Mucosa of stomach (tissue), 1 donor: ENCODE results near the gene CARF.
"Not testable (repeated sequence)": the region's sequence is repeated elsewhere in the genome, so short reads cannot be mapped to it uniquely, and the experiment has no call there.

Source experiments
- H3K27me3 ChIP-seq: one replicate; pipeline ENCODE4 v1.7.0; 2013; ENCODE audit warnings: mild to moderate bottlenecking, low read length; ENCODE audit not compliant: control insufficient read depth, insufficient read depth
- H3K36me3 ChIP-seq: one replicate; pipeline ENCODE4 v1.7.0; 2013; ENCODE audit warnings: low read length; ENCODE audit not compliant: control insufficient read depth, insufficient read depth
- H3K4me1 ChIP-seq: one replicate; pipeline ENCODE4 v1.7.0; 2013; ENCODE audit warnings: mild to moderate bottlenecking, low read length; ENCODE audit not compliant: control insufficient read depth, insufficient read depth
- H3K4me3 ChIP-seq: one replicate; pipeline ENCODE4 v1.7.0; 2013; ENCODE audit warnings: low read length
- H3K9ac ChIP-seq: one replicate; pipeline ENCODE4 v1.7.0; 2013; ENCODE audit warnings: mild to moderate bottlenecking, low read length, moderate library complexity
- H3K9me3 ChIP-seq: one replicate; pipeline ENCODE4 v1.7.0; 2013; ENCODE audit warnings: mild to moderate bottlenecking, low read length, moderate library complexity; ENCODE audit not compliant: control insufficient read depth
- donor health status: Pancreatic carcinoma.

The CARF gene, protein sequence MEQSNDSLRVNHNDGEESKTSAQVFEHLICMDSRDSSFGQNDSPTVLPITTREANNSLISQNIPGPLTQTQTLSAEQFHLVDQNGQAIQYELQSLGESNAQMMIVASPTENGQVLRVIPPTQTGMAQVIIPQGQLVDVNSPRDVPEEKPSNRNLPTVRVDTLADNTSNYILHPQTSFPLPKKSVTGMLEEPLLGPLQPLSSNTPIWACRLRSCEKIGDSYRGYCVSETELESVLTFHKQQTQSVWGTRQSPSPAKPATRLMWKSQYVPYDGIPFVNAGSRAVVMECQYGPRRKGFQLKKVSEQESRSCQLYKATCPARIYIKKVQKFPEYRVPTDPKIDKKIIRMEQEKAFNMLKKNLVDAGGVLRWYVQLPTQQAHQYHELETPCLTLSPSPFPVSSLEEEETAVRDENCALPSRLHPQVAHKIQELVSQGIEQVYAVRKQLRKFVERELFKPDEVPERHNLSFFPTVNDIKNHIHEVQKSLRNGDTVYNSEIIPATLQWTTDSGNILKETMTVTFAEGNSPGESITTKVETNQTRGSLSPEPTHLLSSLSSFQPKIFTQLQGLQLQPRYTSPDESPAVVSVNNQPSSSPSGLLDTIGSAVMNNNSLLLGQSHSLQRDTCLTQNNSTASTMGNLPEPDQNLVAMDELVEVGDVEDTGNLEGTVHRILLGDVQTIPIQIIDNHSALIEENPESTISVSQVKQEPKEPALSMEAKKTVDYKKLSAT

DNA sequence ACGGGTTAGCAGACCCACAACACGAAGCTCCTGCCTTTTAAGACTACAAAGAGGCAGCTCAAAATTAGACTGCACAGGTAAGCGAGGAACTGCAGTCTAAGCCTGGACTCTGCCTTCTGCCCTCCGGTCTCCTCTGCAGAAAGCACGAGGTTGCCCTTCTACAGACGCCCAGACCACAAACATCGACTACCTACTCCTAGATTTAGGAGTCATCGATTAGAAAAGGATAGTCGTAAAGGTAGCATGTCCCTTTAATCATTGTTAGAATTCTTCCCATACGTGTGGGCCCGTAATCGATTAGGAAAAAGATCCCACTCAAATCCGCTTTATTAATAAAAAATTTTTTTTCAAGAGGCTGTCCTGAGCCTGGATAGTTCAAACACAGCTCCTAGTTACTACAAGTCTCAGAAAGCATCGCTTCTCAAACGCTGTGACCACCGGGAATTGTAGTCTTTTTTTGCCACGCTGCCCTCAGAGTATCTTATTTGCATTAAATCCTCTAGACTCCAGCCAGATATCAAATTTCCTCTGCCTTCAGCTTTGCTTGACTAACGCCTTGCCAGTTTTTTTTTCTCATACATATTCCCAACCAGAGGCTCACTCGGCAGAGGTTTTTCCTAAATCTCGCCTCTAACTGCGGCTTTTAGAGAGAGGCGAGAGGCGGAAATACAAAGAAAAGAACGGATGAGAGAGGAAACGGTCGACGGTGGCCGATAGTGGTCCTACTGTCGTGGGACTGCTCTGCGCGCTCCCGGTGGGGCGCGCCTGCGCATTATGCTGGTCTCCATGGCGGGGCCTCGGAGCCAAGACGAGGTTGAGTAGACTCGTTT, at the start of gene CARF, which contains the start of gene WDR12:
Gene CARF, plus strand, starts transcription at position 764 of the 830 bp plus-strand sequence. CDS start 29,628 bp downstream, outside the sequence.
Gene WDR12, minus strand, starts transcription at position 162 of the 830 bp plus-strand sequence. CDS start 197 bp downstream, outside the sequence.
- Histone ChIP-seq H3K36me3 (no peaks in the 10 kb centered on the region), H3K9me3 (no peaks in the 10 kb centered on the region), H3K4me1 (no peaks in the 10 kb centered on the region), H3K9ac (peak within 1 kb of the TSS; percentile 70), H3K27me3 (no peaks in the 10 kb centered on the region), H3K4me3 (peak within 1 kb of the TSS; percentile 70)

DNA sequence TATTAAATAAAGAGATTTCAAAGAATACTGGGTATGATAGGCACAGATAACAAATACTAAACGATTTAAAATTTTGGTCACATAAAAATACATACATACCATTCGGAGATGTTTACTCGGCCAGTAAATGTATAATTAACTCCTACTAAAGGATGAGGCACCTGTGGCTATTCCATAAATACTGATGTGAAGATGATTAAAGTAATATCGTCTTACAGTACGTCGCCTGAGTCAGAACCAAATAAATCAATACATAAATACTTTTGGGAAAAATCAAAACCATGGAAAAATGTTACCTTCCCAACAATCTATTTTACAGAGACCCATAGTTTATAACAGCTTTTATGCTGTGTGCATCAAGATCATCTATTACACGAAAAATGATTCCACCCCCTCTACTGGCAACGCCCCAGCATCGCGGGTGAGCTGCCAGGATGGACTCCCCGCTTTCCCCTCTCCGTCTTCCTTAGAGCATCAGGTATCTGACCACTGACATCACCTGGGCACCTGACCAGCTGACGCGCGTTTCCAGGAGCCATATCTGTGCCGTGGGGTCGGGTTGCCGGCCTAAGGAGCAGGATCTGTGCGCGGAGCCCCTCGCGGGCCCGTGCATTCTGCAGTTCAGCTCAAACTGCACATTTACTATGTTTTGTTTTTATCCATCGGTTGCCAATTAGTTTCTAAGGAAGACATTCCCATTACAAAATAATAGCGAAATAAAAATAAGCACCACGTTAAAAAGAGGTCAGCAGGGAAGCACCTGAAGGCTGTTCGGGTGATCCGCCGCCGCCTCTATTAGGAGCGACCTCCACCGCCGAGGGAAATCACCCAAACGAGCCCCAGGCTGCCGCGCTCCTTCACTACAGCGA, 41.4 kb upstream of the CARF start:
- H3K27me3 ChIP-seq = no peaks in the 10 kb centered on the region
- peak overlapping the region; percentile 80 for H3K9ac ChIP-seq
- no peaks in the 10 kb centered on the region for H3K4me1 ChIP-seq
- H3K9me3 ChIP-seq = no peaks in the 10 kb centered on the region
- H3K4me3 ChIP-seq = peak overlapping the region; percentile 87
- H3K36me3 ChIP-seq = no peaks in the 10 kb centered on the region

DNA sequence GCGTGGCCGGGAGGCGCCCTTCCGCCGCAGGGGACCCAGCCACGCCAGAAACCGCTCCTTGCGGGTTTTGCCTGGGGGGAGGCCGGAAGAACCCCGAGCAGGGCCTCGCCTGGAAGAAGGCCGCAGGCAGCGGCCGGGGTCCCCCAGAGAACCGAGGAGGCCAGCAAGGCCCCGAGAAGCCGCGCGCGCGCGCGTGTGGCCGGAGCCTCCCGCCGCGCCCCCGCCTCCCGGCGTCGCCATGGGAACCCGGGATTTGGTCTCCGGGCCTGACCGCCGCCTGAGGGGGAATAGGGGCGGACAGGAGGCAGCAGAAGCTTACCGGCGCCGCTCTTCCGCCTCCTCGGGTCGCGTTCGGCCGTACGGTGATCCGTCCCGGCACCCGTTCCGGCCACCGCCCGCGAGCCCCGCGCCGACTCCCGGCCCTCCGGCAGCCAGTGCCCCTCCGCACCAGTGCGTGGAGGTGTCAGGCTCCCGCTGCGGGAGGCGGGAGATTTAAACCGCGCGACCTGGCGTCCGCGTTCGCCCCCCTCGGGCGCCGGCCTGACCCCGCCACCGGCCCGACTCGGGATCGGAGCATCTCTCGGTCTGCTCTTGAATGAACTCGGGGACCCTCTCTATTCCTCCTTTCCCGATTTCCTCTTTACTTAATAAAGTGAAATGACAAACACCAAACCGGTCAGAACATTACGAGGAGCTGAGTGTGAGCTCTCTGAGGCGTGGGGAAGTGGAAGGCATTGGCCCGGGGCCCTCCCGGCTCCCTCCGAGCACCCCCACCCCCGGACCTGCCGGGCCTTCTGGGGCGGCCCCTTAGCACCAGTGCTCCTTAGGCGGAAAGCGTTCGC, 40.6 kb upstream of the CARF start, which contains the start of gene ICA1L:
Gene ICA1L, minus strand, starts transcription at position 467 of the 842 bp plus-strand sequence. CDS start 42,757 bp downstream, outside the sequence.
- Histone ChIP-seq H3K36me3 (no peaks in the 10 kb centered on the region), H3K4me3 (peak within 1 kb of the TSS; percentile 87), H3K27me3 (no peaks in the 10 kb centered on the region), H3K9ac (peak within 1 kb of the TSS; percentile 80), H3K9me3 (no peaks in the 10 kb centered on the region), H3K4me1 (no peaks in the 10 kb centered on the region)

DNA sequence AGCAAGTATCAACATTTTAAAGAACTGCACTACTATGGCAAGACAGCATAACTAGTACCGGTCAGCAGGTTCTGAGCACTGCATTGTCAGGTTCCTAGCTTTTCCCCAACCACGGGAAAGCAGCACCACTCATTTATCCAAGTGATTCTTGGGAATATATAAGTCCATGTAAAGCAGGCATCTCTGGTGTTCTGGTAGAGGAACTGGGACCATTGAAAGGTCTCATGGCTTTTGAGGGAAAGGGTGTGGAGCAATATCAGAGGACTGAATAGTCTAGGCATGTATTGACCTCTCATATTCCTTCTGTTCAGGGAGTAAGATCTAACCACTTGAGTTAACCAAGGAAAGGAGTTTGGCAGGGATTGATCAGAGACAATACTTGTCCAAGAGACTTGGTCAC, 34.4 kb upstream of the CARF start:
- Histone ChIP-seq H3K4me3 (no peak overlapping the region), H3K36me3 (no peaks in the 10 kb centered on the region), H3K27me3 (no peaks in the 10 kb centered on the region), H3K9ac (no peak overlapping the region), H3K4me1 (no peaks in the 10 kb centered on the region), H3K9me3 (no peaks in the 10 kb centered on the region)

DNA sequence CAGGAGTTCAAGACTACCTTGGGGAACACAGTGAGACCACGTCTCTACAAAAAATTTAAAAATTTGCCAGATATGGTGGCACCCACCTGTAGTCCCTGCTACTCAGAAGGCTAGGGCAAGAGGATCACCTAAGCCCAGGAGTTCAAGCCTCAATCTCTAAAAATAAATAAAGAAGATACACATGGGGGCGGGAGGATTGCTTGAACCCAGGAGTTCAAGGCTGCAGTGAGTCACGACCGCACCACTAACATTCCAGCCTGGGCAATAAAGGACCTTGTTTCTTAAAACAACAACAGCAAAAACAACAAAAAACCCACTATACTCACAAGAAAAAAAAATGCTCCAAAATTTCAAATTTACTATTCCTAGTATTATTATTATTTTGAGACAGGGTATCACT, 30.5 kb upstream of the CARF start:
- Histone ChIP-seq H3K4me1 (no peaks in the 10 kb centered on the region), H3K27me3 (no peaks in the 10 kb centered on the region), H3K4me3 (no peak overlapping the region), H3K9me3 (no peaks in the 10 kb centered on the region), H3K36me3 (no peaks in the 10 kb centered on the region), H3K9ac (no peak overlapping the region)

DNA sequence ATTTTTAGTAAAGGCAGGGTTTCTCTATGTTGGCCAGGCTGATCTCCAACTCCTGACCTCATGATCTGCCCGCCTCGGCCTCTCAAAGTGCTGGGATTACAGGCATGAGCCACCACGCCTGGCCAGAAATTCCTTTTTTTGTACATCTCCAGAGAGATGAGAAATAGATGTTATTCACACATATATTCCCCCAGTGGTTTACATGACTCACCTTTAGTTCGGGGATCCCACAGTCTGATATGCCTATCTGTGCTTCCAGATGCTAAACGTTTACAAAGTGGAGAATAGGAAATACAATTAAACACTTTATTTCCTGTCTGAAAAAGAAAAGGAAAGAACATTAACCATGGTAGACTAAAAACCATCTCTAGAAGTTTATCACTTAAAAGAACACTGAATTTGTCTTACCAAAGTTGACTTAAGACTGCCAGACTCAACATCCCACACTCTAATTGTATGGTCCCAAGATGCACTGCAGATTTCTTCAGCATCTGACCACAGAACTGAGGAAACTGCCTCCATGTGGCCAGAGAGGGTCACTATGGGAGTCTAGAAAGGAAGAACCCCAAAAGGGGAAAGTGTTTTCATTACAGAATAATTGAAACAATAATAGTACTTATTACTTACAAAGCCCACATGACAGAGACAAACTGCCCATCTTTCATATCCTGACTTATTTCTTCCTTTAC, 27.9 kb upstream of the CARF start:
- Histone ChIP-seq H3K9ac (no peak overlapping the region), H3K4me3 (no peak overlapping the region), H3K9me3 (no peaks in the 10 kb centered on the region), H3K27me3 (no peaks in the 10 kb centered on the region), H3K36me3 (no peaks in the 10 kb centered on the region), H3K4me1 (no peaks in the 10 kb centered on the region)

DNA sequence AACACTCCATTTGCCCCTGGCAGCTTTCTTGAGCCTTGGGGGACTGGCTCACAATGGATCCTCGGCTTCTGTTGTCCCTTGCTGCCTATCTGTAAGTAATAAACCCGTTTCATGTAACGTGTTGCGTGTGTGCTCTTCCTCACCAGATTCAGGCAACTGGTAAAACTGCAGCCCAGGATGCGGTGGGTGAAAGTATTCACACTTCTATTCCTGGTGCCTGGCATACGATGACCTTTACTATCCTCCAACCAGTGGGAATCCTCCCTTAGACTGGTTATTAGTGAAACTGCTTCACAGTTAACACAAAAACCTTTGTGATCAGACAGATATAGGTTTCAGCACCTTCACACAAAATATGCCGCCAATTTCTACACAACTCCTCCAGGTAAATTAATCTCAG, 26.9 kb upstream of the CARF start:
- Histone ChIP-seq H3K4me3 (no peak overlapping the region), H3K36me3 (no peaks in the 10 kb centered on the region), H3K9ac (no peak overlapping the region), H3K4me1 (no peaks in the 10 kb centered on the region), H3K27me3 (no peaks in the 10 kb centered on the region), H3K9me3 (no peaks in the 10 kb centered on the region)

DNA sequence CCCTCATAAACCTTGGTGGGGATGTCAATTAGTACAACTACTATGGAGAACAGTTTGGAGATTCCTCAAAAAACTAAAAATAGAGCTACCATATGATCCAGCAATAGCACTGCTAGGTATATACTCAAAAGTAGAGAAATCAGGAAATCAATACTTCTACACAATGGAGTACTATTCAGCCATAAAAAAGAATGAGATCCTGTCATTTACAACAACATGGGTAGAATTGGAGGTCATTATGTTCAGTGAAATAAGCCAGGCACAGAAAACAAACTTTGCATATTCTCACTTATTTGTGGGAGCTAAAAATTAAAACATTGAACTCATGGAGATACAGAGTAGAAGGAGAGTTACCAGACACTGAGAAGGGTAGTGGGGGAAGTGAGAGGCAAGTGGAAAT, 6.6 kb upstream of the CARF start:
- H3K4me1 ChIP-seq, H3K9me3 ChIP-seq, H3K36me3 ChIP-seq: not testable (repeated sequence)

DNA sequence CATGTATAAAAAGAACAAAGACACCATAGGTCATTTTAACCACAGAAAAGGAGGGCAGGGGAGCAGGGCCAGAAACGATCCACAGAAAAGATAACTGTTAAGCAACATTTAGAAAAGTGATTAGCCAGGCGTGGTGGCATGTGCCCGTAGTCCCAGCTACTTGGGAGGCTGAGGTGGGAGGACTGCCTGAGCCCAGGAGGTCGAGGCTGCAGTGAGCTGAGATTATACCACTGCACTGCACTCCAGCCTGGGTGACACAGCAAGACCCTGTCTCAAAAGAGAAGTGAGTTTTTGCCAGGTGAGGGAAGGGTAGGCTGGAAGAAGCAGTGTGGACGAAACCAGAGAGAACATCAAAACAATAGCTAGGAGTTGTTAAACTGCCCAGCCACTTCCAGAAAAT, 3.9 kb upstream of the CARF start:
- Histone ChIP-seq H3K36me3 (no peaks in the 10 kb centered on the region), H3K9ac (no peak overlapping the region), H3K4me3 (no peak overlapping the region), H3K4me1 (no peaks in the 10 kb centered on the region), H3K27me3 (no peaks in the 10 kb centered on the region), H3K9me3 (no peaks in the 10 kb centered on the region)

More for the DNA sequence above, 6.6 kb upstream of the CARF start:
- not testable (repeated sequence) for H3K4me3 ChIP-seq, H3K27me3 ChIP-seq, H3K9ac ChIP-seq
